DMS114 treated with DMSO at 0.1 percent for 48 hours (cell line): Measurements from ENCODE around the gene TSPAN3.

ENCODE experiments used
- DNase-seq: peaks from one replicate; lab custom pipeline; 2025; ENCODE audit not compliant: unreplicated experiment; lab: John Stamatoyannopoulos, UW

TSPAN3 gene

DNA sequence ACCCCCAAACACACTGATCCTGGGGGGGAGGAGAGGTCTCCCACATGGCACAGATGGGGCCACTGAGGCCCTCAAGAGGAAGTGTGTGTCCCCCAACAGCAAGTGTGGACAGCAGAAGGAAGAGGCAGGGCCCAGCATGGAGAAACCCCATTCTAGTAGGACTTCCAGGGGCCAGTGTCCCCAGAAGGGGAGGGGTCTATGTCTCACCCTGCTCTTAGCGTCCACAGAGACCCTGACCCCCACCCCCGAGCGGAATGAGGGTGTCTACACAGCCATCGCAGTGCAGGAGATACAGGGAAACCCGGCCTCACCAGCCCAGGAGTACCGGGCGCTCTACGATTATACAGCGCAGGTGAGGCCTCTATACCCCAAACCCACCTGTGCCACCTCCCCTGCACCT lies 35.3 kb downstream of the TSPAN3 start:
- no peak for DNase-seq

DNA sequence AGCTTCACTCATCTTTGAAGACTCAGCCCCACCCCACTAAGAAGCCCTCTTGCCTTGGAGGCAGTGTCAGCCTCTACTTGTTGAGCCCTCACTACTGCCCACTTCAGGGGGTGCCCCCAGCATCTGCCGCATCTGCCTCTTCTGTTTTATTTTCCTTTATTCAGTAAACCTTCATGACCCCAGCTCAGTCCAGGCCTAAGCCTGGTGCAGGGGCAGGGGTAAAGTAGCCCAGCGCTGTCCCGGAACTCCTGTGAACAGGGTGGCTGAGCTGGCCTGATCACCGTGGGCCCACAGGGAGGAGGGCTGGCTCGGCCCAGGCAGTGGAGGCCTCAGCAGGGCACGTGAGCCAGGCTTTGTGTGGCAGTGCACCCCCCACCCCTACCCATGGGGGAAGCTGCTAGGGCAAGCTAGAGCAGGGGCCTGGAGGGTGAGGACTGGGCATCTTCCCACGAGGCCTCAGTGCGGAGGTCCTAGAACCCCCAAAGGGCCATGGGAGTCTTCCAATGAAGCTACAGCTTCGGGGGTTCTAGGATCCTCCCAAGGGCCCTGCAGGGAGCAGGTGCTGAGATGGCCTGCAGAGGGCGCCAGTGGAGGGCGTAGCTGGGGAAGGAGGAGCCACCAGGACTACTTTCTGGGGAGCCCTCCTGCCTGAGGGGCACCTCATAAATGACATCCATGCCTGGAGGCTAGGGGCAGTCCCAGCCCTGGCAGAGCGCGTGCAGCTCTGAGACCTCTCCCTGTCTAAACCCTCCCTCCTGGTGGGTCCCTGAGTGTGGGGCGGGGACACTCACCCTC lies 36.0 kb downstream of the TSPAN3 start:
- DNase-seq: no peak

GRCh38 chr15:77033729-77034671 lies 36.9 kb downstream of the TSPAN3 start:
- DNase-seq: no peak

- DNase-seq: no peak
These were observed 37.5 kb downstream of the TSPAN3 start for GRCh38 chr15:77033417-77033728.

GRCh38 chr15:77032647-77033416 lies 38.1 kb downstream of the TSPAN3 start:
- no peak for DNase-seq

GRCh38 chr15:77032052-77032646 lies 38.8 kb downstream of the TSPAN3 start:
- no peak for DNase-seq

DNA sequence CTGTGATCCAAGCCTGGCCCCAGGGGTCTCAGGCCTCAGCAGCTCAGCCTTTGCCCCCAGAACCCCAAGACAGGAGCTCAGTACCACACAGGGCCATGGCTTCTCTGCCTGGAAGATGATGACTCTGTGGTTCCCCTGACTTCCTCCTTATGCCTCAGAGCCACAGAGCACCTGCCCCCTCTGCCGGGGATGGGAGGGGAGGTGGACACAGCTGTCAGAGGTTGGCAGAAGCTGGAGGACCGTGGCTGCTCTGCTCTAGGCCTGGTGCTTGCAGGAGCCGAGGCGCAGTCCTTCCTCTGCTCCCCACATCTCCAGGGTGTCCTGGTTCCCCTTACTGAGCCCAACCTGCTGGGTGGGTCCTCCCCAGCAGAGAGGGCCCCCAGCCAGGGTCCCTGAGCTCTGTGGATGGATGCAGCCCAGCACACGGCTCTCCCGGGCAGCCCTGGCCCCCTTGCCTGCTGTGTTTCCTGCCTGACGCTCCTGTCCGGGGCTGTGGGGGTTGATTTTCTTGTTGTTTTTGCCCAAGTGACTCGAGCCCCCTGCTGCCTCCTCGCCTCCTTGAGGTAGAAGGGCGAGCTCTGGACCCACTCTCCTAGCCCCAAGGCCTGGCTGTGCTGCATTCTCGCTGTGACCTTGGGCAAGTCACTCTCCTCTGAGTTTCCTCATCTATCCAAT lies 39.4 kb downstream of the TSPAN3 start:
- DNase-seq: no peak

- DNase-seq: no peak
These were observed 40.0 kb downstream of the TSPAN3 start for GRCh38 chr15:77030928-77031375.

- DNase-seq: no peak
These were observed 40.6 kb downstream of the TSPAN3 start for GRCh38 chr15:77030048-77030927.

DNA sequence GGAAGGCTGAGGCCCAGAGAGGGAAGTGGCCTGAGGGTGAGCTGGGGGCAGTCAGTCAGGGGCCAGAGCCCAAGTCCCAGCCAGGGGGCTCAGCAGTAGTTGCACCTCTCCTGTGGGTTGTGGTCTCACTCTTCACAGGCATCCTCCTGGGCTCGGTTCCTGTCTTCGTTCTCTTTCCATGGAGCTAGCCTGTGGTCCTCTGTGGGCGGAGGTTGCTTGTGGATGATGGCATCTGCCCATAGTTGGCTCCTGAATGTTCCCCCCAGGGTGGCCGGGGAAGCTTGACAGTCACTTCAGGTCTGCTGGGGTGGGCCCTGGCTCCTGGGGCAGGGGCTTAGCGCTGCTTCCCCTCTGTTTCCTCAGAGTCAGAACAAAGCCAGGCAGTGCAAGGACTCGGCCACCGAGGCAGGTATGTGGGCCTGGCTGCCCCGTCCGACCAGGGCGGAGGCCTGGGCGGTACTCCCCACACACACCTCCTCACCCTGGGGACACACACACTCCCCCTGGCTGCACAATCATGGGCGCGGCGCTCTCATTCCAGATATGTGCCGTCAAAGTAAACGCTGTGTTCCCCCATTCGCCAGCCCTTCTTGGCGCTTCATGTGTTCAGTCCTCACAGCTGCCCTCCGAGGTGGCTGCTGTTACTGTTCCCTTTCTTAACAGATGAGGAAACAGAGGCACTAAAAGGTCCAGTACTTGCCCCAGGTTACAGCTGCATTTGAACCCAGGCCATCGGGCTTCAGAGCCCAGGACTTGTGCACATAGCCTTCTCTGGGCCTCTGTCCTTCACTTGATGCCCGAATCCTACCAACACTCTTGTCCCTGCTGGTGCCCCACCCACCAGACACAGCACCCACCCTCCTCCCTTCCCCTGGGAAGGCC lies 41.5 kb downstream of the TSPAN3 start:
- no peak for DNase-seq

- DNase-seq: no peak
These were observed 42.3 kb downstream of the TSPAN3 start for GRCh38 chr15:77028451-77029165.

DNA sequence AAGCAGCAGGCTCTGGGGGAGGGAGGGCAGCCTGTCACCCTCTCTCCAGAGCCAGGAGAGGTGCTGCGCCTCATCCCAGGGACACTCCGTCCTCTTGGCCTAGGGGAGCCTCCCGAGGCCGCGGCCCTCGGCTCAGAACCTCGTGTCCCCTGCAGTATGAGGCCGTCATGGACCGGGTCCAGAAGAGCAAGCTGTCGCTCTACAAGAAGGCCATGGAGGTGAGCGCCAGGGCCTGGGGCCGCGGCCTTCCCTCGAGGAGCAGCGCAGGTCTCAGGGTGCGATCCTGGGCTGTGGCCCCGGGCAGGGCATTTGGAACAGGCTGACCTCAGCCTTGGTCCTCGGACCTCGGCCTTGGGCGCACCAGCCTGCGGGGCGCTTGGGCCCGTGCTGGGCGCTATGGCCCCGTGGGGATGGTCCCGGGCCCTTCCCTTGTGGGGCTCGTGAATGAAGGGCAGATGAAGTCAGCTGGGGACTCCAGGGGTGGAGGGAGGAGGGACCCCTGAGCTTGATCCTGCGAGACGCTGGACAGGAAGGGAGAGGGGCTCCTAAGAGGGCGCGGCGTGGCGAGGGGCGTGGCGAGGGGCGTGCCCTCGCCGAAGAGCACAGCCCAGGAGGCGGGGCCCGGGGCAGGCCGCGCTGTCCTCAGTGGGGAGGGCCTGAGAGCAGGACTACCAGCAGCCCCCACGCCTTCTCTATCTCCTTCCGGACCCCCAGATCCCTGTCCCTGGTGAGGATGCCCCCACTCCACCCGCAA lies 43.0 kb downstream of the TSPAN3 start:
- no peak for DNase-seq

DNA sequence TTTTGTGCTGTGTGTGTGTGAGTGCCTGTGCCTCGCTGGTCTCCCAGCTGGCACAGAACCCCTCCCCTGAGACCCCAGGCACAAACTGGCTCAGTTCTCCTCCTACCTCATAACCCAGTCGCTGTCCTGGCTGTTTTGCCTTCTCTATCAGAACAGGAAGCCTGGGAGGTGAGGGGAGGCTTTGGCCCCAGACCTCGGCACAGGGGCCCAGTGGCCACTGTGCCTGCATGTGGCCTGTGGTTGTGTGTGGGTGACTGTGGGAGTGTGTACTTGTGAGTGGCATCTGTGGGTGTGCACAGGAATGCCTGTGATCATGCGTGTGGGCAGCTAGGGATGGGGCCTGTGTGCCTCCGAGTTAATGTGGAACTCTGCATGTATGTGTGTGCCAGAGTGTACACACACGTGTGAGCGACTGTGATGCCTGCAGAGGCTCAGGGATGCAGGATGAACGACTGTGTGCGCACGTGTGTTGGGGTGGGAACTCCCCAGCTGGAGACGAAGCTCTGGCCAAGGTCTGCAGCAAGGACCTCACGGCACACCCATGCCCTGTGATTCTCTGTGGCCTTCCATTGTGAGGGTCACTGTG lies 43.7 kb downstream of the TSPAN3 start:
- no peak for DNase-seq

- DNase-seq: no peak
These were observed 44.3 kb downstream of the TSPAN3 start for GRCh38 chr15:77026501-77027110.

- no peak for DNase-seq
These were observed 44.9 kb downstream of the TSPAN3 start for GRCh38 chr15:77025941-77026411.
